NCI-H748 treated with DMSO at 0.1 percent for 48 hours (cell line): ENCODE results near the gene MID2.
"Not testable (repeated sequence)": the region's sequence is repeated elsewhere in the genome, so short reads cannot be mapped to it uniquely, and the experiment has no call there.

ENCODE experiments used
- DNase-seq: peaks from one replicate; lab custom pipeline; 2025; lab: John Stamatoyannopoulos, UW

MID2 gene

GRCh38 chrX:107842715-107843400, 17.2 kb downstream of the MID2 start:
- DNase-seq = no peak

- no peak for DNase-seq
Observed at GRCh38 chrX:107845625-107846024, 20.0 kb downstream of the MID2 start.

GRCh38 chrX:107848591-107848990, 22.9 kb downstream of the MID2 start:
- no peak for DNase-seq

DNA sequence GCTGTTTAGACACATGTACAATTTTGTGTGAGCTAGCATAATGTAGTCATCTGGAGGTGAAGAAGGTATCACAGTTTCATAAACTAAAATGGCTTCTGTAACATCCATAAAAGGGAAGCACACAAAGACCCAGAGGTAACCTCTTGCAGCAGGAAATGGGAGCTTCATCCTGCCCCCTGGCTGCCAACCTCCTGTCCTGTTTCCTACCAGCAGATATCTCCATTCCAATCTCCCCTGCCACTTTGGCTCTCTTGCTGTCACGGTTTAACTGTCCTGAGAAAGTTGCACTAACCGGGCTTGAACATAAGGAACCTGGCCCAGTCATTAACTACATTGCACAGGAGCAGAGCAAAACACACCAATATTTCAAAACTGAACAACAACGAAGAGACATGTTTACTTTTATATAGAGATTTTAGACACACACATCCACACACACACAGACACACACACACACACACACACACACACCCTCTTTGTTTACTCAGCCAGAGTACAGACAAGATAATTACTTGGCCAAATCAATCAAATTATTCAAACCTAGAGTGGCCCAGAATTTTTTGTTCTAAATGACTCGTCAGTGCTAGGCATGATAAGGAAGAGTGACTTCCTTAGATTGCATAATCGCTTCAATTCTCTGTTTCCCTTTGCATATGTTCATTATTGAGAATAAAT, 24.2 kb downstream of the MID2 start:
- peak; percentile 60 for DNase-seq

DNA sequence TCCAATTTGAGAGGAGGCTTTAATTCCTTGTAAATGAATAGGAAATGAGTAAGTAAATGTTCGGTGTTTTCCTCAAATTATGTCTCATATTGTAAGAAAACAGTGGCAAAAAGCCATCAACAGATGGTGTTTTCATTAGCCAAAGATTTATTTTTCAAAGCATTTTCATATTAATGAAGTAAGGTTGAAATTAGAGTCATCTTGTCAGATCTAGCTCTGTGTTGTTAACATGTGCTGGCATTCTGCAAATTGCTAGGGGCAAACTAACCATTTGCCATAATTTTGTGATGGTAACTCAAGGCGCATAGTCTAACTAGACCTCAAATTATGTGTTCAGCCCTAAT, 24.7 kb downstream of the MID2 start:
- DNase-seq = no peak

GRCh38 chrX:107851215-107851614, 25.5 kb downstream of the MID2 start:
- no peak for DNase-seq

- not testable (repeated sequence) for DNase-seq
Observed at GRCh38 chrX:107851665-107852064, 26.0 kb downstream of the MID2 start.

- no peak for DNase-seq
Observed at GRCh38 chrX:107856289-107856688, 30.6 kb downstream of the MID2 start.

DNA sequence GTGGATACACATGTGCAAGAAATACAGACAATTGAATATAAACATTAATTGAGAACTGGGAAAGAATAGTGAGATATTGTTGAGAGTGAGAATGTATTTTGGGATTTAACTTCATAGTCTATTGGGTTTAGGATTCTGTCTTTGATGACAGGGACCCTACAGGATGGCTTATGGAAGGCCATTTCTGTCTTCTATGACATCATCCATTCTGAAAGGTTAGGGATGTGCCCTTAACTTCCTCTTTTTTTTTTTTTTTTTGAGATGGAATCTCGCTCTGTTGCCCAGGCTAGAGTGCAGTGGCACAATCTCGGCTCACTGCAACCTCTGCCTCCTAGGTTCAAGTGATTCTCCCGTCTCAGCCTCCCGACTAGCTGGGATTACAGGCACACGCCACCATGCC, 31.4 kb downstream of the MID2 start:
- DNase-seq = not testable (repeated sequence)

GRCh38 chrX:107857837-107858236, 32.2 kb downstream of the MID2 start:
- DNase-seq = peak; percentile 95

DNA sequence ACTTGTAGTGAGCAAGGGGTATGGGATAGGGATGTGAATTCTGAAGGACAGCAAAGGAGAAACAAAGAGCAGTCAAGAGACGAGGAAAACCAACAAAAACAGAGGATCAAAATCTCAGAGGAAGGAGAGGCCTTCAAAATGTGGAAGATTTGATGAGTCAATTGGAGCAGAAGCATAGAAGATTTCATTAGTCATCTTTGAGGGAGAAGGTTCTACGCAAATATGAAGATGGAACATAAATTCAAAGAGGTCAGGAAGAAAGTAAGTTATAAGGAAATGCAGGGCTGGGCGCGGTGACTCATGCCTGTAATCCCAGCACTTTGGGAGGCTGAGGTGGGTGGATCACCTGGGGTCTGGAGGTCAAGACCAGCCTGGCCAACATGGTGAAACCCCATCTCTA, 35.4 kb downstream of the MID2 start:
- DNase-seq = no peak

- DNase-seq = no peak
Observed at GRCh38 chrX:107871136-107871535, 45.5 kb downstream of the MID2 start.

- no peak for DNase-seq
Observed at GRCh38 chrX:107878106-107878505, 52.4 kb downstream of the MID2 start.

DNA sequence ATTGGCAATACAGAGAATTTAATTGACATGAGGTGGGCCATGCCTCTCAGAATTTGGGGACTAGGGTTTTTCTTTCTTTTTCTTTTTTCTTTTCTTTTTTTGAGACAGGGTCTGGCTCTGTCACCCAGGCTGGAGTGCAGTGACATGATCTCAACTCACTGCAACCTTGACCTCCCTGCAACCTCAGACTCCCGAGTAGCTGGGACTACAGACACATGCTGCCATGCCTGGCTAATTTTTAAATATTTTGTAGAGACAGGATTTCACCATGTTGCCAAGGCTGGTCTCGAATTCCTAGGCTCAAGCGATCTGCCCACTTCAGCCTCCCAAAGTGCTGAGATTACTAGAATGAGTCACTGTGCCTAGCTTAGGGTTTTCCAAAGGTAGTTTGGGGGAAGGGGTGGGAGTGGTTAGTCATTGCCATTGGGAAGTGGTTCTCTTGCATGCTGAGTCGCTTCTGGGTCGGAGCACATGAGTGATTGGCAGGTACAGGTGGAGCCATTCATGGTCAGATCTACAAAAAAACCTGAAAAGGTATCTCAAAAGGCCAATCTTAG, 54.5 kb downstream of the MID2 start:
- DNase-seq = no peak

- peak; percentile 51 for DNase-seq
Observed at GRCh38 chrX:107894038-107894437, 68.4 kb downstream of the MID2 start.

DNA sequence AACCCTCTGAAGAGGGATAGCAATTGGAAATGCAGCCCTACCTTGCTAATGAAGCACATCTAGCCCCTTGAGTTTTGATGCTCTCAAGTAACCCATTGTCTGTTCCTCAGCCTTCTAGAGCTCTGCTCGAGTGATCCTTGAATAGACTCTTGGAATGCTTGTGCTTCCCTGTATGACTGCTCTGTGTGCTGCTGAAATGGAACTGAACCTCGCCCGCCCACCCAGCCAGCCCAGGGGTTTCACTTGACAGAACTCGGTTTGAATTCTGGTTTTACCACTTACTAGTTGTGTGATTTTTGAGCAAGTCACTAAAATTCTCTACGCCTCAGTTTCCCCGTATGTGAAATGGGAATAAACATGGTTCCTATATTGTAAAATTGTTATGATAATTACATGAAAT, 77.1 kb downstream of the MID2 start:
- DNase-seq = no peak

- no peak for DNase-seq
Observed at GRCh38 chrX:107905366-107905765, 79.7 kb downstream of the MID2 start.

- no peak for DNase-seq
Observed at GRCh38 chrX:107924136-107924746, 98.6 kb downstream of the MID2 start.

GRCh38 chrX:107934262-107934661, 108.6 kb downstream of the MID2 start:
- no peak for DNase-seq

DNA sequence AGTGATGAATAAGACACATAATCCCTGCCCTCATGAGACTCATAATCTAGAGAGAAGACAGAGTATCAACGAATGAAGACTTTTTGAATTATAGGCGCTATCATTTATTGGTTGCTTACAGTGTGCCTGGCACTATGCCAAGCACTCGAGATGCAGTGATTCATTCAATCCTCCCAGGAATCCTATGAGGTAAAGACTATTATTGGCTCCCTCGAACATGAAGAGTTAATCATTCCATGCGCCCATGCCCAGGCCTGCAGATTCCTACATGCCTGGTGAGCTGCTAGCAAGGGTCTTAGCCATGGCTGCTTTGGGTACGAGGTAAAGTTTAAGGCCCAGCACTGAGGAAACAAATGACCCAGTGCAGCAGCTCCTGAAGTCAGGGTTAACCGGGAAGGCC, 109.5 kb downstream of the MID2 start:
- DNase-seq = peak; percentile 45

DNA sequence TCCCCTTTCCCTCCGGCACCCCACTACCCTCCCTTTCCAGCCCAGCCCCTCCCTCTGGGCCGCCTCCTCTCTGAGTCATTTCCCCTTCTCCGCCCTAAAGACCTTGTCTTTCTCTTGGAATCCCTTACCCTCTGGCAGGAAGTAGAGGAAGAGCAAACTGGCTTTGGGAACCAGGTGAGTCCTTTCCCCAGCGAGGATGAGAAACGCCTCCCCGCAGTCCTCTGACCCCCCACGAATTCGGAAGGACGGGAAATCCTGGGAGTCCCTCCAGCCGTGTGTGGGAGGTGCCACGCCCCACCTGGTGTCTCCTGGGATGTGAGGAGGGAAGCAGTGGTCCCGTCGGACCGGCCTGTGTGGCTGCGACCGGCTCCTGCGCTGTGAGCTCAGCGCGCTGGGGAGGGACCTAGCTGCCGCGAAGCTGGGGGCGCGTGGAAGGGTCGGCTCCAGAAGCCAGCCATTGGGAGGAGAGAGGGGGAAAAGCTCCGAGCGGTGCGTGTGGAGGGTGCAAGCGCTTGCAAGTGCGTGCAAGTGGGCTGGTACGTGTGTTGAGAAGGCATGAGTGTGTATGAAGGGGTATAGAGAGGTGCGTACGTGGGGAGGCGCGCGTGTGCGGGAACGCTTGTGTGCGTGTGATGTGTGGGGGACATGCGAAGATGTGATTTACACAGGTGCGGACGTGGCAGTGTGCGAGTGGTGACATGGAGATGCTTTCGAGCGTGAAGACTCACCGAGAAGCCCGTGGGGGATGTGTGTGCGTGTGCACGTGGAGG, 110.2 kb downstream of the MID2 start:
- DNase-seq = peak; percentile 20

- DNase-seq = no peak
Observed at GRCh38 chrX:107936434-107936730, 110.7 kb downstream of the MID2 start.

- no peak for DNase-seq
Observed at GRCh38 chrX:107940095-107940494, 114.4 kb downstream of the MID2 start.
